Measurements from ENCODE around the gene SESN1.

SESN1 gene

DNA sequence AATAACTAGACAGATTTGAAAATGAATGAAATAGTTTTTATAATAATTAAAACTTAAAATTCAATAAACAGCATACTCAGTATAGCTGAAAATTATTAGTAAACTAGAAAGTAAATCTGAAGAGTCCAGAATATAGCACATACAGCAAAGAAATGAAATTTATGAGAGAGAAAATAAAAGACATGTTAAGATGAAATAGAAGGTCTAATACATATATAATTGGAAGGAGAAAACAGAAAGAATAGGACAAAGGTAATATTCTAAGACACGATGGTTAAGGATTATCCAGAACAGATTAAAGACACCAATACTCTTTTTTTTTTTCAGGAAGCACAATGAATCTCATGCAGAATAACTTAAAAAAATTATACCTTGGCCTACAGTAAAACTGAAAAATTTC is 69.0 kb downstream of the SESN1 start:
- no peak for TF ChIP-seq ZFX (IDR thresholded peaks at IDR 0.05; ENCODE audit: borderline replicate concordance)
- TF ChIP-seq, protein P1, sequence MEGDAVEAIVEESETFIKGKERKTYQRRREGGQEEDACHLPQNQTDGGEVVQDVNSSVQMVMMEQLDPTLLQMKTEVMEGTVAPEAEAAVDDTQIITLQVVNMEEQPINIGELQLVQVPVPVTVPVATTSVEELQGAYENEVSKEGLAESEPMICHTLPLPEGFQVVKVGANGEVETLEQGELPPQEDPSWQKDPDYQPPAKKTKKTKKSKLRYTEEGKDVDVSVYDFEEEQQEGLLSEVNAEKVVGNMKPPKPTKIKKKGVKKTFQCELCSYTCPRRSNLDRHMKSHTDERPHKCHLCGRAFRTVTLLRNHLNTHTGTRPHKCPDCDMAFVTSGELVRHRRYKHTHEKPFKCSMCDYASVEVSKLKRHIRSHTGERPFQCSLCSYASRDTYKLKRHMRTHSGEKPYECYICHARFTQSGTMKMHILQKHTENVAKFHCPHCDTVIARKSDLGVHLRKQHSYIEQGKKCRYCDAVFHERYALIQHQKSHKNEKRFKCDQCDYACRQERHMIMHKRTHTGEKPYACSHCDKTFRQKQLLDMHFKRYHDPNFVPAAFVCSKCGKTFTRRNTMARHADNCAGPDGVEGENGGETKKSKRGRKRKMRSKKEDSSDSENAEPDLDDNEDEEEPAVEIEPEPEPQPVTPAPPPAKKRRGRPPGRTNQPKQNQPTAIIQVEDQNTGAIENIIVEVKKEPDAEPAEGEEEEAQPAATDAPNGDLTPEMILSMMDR (IDR thresholded peaks at IDR 0.05): no peak
- H3K27ac ChIP-seq: no peak overlapping the region

DNA sequence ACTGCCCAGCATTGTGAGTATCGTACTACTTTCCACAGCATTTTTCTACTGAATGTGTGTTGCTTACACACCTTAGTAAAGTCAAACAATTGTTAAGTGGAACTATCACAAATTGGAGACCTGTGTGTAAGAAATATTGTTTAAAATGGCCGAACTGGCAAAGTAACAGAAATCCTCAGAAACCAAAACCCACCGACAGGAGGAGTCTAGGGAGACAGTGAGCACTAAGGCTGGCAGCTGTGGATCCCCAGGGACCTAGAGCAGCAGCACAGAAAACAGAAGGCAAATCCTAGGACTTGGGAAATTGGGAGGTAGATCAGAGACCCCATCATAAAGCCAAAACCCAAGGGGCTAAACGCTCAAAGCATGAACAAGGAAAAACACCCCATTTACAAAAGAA is 69.9 kb downstream of the SESN1 start:
- no peak overlapping the region for H3K27ac ChIP-seq
- TF ChIP-seq, protein P1 (IDR thresholded peaks at IDR 0.05): no peak
- no peak for TF ChIP-seq ZFX (IDR thresholded peaks at IDR 0.05; ENCODE audit: borderline replicate concordance)

DNA sequence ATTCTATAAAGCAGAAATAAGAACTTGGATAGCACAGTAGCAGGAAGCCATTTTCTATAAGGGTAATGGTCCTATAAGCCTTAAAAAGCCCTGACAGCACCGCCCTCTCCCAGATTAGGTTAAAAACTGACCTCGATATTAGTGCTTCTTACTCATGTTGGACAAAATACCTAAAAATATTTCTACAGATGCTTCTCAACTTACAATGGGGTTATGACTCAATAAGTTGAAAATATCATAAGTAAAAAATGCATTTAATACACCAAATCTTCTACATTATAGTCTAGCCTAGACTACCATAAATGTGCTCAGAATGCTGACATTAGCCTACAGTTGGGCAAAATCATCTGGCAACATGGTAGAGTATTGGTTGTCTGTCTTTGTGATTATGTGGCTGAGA is 70.3 kb downstream of the SESN1 start:
- no peak overlapping the region for H3K27ac ChIP-seq
- TF ChIP-seq ZFX (IDR thresholded peaks at IDR 0.05; ENCODE audit: borderline replicate concordance): no peak
- TF ChIP-seq, protein P1 (IDR thresholded peaks at IDR 0.05): no peak

DNA sequence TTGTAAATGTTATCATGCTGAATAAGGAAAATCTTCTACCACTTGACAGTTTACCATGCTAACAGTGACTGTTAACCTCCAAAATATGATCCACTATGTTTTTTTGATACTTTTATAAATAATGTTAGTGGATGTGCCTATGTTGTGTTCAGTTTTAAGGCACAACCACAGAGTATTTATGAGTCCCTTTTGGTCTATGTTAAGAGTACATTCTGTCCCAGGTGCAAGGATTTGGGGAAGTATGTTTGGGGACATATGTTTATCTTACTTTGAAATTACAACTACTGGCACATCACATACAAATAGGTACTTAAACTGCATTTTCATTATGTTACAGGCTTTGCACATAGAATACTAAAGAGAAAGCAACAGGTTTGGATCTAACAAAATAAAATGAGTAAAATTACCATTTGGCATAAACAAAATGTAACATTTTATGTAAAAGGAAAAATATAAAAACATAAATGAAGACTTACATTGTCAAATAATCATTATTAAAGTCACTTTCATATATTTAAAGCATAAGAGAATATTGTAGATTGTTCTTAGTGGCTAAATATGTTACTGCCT is 71.2 kb downstream of the SESN1 start:
- TF ChIP-seq, protein P1 (IDR thresholded peaks at IDR 0.05): no peak
- TF ChIP-seq ZFX (IDR thresholded peaks at IDR 0.05; ENCODE audit: borderline replicate concordance): no peak
- no peak overlapping the region for H3K27ac ChIP-seq

DNA sequence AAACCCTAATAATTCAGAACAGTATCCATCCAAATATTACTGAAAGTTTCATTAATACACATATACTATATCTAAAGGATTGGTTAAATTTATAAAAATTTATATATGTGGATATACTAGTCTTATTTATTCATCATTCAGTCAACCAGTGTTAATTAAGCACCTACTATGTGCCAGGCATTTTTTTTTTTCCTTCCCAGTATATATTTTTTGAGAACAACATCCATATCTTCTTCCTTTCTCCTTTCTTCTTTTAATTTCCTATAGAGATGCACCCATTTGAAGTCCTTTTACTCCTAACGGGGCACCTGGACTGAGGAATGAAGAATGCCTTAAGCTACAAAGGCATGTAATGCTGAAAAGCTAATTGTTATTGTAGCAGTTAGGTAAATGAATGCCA is 72.8 kb downstream of the SESN1 start:
- TF ChIP-seq, protein P1 (IDR thresholded peaks at IDR 0.05): no peak
- no peak for TF ChIP-seq ZFX (IDR thresholded peaks at IDR 0.05; ENCODE audit: borderline replicate concordance)

DNA sequence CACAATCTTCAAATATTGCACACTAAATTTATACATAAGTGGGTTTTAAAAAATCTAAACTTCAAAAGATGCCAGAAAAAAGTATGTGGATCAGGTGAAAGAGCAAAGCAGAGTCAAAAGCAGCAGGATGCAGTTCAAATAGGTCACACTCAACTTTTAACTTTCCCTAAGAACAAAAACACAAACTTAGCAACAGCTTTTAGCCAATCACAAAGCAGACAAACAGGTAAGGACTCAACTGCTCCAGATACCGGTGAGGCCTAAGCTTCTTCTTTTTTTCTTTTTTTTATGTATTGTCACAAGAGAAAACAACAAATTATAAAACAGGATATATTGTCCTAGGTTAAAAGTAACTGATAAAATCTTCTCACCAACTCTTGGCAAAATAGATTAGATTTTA is 74.7 kb downstream of the SESN1 start:
- H3K27ac ChIP-seq: no peak overlapping the region
- no peak for TF ChIP-seq ZFX (IDR thresholded peaks at IDR 0.05; ENCODE audit: borderline replicate concordance)
- TF ChIP-seq, protein P1 (IDR thresholded peaks at IDR 0.05): no peak

More for the DNA sequence above, 72.8 kb downstream of the SESN1 start:
- H3K27ac ChIP-seq: no peak overlapping the region

DNA sequence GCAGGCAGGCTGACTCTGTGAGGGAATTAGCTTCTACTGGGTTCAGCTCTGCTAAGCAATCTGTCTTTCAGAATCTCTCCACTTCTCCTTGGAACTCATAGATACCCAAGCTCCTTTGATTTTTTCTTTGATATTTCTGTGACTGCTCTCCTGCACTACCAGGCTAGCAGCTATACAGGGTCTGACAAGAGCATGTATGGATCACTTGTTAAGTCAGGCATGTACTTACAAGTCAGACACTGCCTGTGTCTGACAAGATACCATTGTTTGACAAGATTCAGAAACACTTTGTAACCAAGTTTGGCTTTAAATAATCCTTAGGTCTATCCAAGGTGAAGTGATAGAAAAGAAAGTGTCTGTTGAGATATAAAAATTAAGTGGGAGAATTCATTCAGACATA is 79.5 kb downstream of the SESN1 start:
- H3K27ac ChIP-seq: no peak overlapping the region
- TF ChIP-seq, protein P1 (IDR thresholded peaks at IDR 0.05): no peak
- TF ChIP-seq ZFX (IDR thresholded peaks at IDR 0.05; ENCODE audit: borderline replicate concordance): no peak
